HG03575 (cell line): ENCODE measurements around the gene PUM1.

Source experiments
- ATAC-seq: cut with Tn5 transposase; IDR thresholded peaks from one replicate; pipeline ENCODE4 v1.9.1; 2021; ENCODE audit not compliant: unreplicated experiment, insufficient number of reproducible peaks, low FRiP score; ENCODE audit errors: extremely low read depth

The PUM1 gene

GRCh38 chr1:31036749-31037500 lies 28.6 kb downstream of the PUM1 start:
- no peak for ATAC-seq

DNA sequence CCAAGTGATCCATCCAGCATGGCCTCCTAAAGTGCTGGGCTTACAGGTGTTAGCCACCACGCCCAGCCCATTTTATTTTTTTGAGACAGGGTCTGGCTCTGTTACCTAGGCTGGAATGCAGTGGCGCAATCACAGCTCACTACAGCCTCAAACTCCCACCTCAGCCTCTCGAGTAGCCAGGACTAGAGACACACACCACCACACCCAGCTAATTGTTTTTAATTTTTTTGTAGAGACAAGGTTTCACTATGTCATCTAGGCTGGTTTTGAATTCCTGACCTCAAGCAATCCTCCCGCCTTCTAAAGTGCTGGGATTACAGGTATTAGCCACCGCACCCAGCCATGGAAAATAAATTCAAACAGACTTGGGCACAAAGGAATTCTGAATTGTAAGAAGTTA lies 31.9 kb downstream of the PUM1 start:
- ATAC-seq = no peak

DNA sequence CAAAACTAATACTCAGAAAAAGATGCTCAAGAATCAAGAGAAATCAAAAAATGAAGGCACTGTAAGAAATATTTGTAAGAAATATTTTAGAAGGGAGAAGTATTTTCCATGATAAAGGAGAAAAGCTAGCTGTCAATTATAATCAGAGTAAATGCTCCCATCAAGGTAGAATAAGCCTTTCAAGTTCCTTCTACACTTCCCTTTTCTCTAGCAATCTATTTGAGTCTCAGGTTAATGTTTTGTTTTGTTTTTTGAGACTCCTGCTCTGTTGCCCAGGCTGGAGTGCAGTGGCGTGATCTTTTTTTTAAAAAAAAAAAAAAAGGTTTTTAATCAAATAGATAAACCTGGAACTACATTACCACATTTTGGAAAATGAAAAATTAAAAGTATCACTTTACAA lies 33.3 kb downstream of the PUM1 start:
- no peak for ATAC-seq

GRCh38 chr1:31031330-31032143 lies 34.0 kb downstream of the PUM1 start:
- no peak for ATAC-seq

- no peak for ATAC-seq
These were observed 36.5 kb downstream of the PUM1 start for GRCh38 chr1:31029026-31029425.

- no peak for ATAC-seq
These were observed 37.6 kb downstream of the PUM1 start for GRCh38 chr1:31027693-31028526.

DNA sequence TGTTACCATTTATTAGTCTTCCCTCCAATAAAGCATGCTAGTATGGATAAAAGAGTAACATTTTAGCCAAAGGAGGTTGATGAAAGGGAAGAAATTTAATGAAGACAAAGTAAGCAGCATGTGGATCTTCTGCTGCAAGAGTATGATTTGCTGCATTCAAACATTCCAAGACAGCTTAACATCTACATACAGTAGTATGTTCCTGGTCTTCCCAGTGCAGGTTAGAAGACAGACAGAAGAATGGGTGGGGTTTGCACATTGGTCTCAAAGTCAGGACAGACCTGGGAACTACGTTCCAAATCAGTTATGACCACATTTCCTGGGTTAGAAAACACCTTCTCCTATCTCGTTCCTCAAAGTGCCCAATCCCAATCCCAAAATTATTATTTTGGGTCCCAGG lies 43.3 kb downstream of the PUM1 start:
- no peak for ATAC-seq

- ATAC-seq = no peak
These were observed 45.3 kb downstream of the PUM1 start for GRCh38 chr1:31020007-31020790.

GRCh38 chr1:31019401-31019800 lies 46.1 kb downstream of the PUM1 start:
- ATAC-seq = no peak

DNA sequence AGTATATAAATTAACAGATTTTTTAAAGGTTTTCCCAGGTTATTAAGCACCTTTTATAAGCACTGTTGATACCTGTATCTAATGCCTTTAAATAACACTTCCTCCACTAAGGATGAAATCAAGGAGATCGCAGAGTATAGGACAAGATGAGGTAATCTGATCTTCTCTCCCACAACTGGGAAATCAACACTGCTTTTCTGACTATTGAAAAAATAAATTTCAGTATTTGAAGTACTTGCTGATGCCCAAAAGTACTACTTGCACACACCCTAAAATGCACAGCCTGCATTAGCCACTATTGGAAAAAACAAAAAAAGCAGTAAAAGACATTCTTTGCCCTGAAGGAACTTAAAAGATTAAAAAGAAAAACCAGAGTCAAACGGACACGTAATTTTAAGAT lies 48.6 kb downstream of the PUM1 start:
- no peak for ATAC-seq

DNA sequence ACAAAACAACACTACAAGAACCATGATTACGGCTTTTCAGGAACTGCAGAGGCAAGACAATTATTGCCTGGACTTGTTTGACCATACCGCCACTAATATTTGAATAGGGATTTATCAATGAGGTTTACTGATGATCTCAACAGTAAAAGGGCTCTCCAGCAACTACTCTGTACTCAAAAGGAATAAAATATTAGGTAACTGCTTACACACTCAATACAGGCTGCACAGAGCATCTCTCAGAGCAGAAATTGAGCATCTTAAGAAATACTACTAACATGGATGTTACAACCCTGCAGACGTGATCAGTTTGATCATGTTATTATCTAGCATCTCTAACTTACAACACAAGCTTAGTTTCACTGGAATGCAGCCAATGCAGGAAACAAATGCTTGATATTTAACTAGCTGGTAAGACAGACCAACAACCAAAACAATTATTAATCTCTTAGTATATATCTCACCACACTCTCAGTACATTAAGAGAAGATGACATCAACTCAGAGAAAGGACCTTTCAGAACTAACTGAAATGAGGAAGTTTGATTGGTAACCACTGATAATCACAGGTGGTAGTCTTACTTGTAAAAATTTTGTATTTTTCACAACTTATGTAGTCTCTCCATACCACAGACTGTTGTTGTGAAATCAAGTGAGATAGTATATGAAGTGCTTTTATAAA lies 52.2 kb downstream of the PUM1 start:
- no peak for ATAC-seq

DNA sequence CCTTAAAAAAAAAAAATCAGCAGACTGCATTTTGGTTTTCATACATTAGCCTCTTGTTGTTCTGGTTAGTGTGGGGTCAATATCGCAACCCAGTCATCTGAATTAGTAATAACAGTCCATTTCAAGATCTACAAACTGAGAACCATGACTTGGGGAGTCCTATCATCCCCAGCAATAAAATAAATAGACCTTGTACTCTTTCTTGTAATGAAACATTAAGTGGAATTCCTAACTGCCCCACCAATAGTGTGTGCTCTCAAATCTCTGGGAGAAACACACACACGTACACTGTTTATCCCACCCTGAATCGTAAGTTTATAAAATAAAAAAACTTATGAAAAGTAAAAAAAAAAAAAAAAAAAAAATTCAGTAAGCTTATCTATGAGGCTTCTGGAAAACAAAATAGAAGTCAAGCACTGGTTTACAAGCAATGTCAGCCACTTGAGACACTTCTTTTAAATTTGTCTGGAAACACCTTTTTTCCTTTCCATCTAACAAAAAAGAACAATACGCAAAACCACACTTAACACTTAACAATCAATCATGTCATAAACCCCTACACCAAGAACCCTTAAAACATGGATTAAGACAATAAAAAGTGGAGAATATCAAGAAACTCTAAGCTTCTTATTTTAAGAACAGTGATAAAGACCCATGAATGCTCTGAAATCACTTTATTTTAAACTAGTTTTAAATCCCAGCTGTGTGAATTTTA lies 53.1 kb downstream of the PUM1 start:
- no peak for ATAC-seq

DNA sequence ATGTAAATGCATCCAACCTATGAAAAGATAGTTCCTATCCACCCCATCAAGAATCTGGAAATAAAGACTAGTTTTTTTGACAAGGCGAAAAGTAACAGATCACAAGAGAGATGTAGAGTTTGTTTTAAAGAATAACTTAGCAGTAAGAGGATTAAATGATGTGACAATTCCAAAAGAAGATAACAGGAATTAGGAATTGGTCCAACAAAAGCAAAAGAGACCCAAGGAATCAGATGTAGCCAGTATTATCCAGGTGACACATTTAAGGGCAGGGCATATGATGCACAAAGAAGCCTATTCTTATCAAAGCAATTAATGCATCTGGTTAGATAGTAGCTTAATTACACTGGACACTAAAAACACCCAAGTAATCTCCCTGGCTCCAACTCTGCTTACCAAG lies 53.8 kb downstream of the PUM1 start:
- ATAC-seq = no peak

- no peak for ATAC-seq
These were observed 55.2 kb downstream of the PUM1 start for GRCh38 chr1:31010086-31010989.

DNA sequence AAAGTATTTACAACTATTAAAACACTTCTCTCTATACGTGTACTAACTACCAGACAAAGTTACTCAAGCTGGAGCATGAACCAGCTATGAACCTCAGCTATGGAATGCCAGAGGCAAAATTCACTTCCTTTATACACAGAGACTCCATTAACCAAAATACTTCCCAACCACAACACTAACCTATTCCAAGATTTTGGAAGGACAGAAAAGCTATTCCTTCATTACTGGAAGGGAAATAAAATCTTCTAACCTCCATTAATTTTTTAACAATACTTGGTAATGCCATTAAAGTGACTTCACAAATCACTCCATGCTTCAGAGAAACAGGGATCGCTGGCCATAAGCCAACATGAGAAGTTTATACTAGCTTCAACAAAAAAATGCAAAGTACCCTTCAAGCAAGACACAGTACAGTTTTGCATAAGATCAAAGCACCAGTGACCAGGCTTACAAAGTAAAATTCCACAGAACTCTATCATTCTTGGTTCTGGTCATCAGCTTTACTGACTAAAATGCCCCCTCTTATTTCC lies 58.0 kb downstream of the PUM1 start:
- no peak for ATAC-seq

GRCh38 chr1:31006747-31007146 lies 58.8 kb downstream of the PUM1 start:
- no peak for ATAC-seq
